H1 (cell line): Measurements from ENCODE around the gene PAQR4. TPM values are rescaled to one million over a fixed set of nuclear protein-coding genes. Genes with fewer than 3 reads are reported as not detected.

Experiments
- CTCF ChIA-PET: fragments of 300-600 bp; sonication (Branson Sonifier 250); formaldehyde crosslinking; loops from one replicate; lab custom pipeline; 2021; ENCODE audit not compliant: partially characterized antibody; lab: Charles Lee
- POLR2A ChIA-PET: fragments of 300-600 bp; sonication (Branson Sonifier 250); formaldehyde crosslinking; loops from one replicate; lab custom pipeline; 2021; ENCODE audit warnings: inconsistent platforms; ENCODE audit not compliant: partially characterized antibody; lab: Charles Lee
- DNase-seq, 2 experiments: peaks; one replicate each; pipeline versions ENCODE4 v3.0.0 to v3.0.0-alpha.2; 2010 to 2022; ENCODE audit warnings: low spot score in 2 of 2, low read depth in 1 of 2, mixed read lengths in 1 of 2
- FAIRE-seq: peaks from 2 replicates; lab custom pipeline; 2011; peaks lifted over from hg19 to GRCh38; lab: Jason Lieb, UNC
- H2AFZ ChIP-seq: 2 replicates; pipeline ENCODE4 v1.8.1; 2012; ENCODE audit warnings: low read length, inconsistent platforms
- H2AK5ac ChIP-seq: 2 replicates; pipeline ENCODE4 v1.6.1; 2013; ENCODE audit warnings: low read depth, low read length
- H2BK120ac ChIP-seq: replicated peaks from 2 replicates; pipeline ENCODE3; 2013; ENCODE audit warnings: low read depth, low read length, inconsistent platforms
- H2BK12ac ChIP-seq: 2 replicates; pipeline ENCODE4 v1.6.1; 2013; ENCODE audit warnings: low read depth, low read length
- H2BK15ac ChIP-seq: 2 replicates; pipeline ENCODE4 v1.6.1; 2013; ENCODE audit warnings: low read length
- H2BK20ac ChIP-seq: 2 replicates; pipeline ENCODE4 v1.6.1; 2013; ENCODE audit warnings: low read length
- H2BK5ac ChIP-seq: 2 replicates; pipeline ENCODE4 v1.6.1; 2013; ENCODE audit warnings: low read depth, low read length
- H3K14ac ChIP-seq: 2 replicates; pipeline ENCODE4 v1.6.1; 2013; ENCODE audit warnings: inconsistent platforms; ENCODE audit not compliant: insufficient read length
- H3K18ac ChIP-seq: 2 replicates; pipeline ENCODE4 v1.6.1; 2013; ENCODE audit warnings: low read length; ENCODE audit errors: extremely low read depth
- H3K23ac ChIP-seq: 2 replicates; pipeline ENCODE4 v1.6.1; 2013; ENCODE audit warnings: inconsistent platforms; ENCODE audit not compliant: insufficient read length
- H3K23me2 ChIP-seq: 2 replicates; pipeline ENCODE4 v1.6.1; 2013; ENCODE audit warnings: low read depth, low read length
- H3K27ac ChIP-seq: 2 replicates; pipeline ENCODE4 v1.6.1; 2011; ENCODE audit warnings: low read depth, low read length, inconsistent platforms
- H3K27me3 ChIP-seq, 4 experiments: replicated peaks in 1 of 4; 1 replicate in 1 of 4; 2 replicates in 3 of 4; pipeline versions ENCODE4 v1.6.1 to v1.8.1; 2011 to 2013; ENCODE audit warnings: low read length in 3 of 4, mild to moderate bottlenecking in 3 of 4, inconsistent platforms in 2 of 4, mixed read lengths in 2 of 4, moderate library complexity in 1 of 4; ENCODE audit not compliant: control insufficient read depth in 3 of 4, insufficient read depth in 3 of 4; ENCODE audit errors: extremely low read depth in 1 of 4
- H3K36me3 ChIP-seq, 4 experiments: 2 replicates each; pipeline versions ENCODE4 v1.6.1 to v1.8.1; 2011 to 2013; ENCODE audit warnings: mild to moderate bottlenecking in 4 of 4, low read length in 3 of 4, moderate library complexity in 2 of 4, control low read depth in 1 of 4, inconsistent platforms in 1 of 4; ENCODE audit not compliant: insufficient read depth in 4 of 4, control insufficient read depth in 2 of 4
- H3K4ac ChIP-seq: replicated peaks from 2 replicates; pipeline ENCODE3; 2013; ENCODE audit warnings: low read length, low read depth, mixed read lengths, inconsistent platforms; ENCODE audit not compliant: insufficient read length
- H3K4me1 ChIP-seq, 4 experiments: replicated peaks in 1 of 4; 1 replicate in 1 of 4; 2 replicates in 3 of 4; pipeline versions ENCODE4 v1.6.1 to v1.8.1; 2011 to 2013; ENCODE audit warnings: low read length in 3 of 4, inconsistent platforms in 2 of 4, mixed read lengths in 1 of 4; ENCODE audit not compliant: insufficient read depth in 4 of 4, control insufficient read depth in 3 of 4
- H3K4me2 ChIP-seq, 2 experiments: 2 replicates each; pipeline versions ENCODE4 v1.6.1 to v1.8.1; 2011 to 2013; ENCODE audit warnings: low read depth in 2 of 2, low read length in 2 of 2, control low read depth in 1 of 2, inconsistent platforms in 1 of 2, mild to moderate bottlenecking in 1 of 2; ENCODE audit not compliant: insufficient read depth in 1 of 2
- H3K4me3 ChIP-seq, 4 experiments: fragments of 200-600, 300-600 bp in 1 of 4; sonication (generic), shearing (Covaris generic), sonication (Bioruptor Twin) in 1 of 4; 2 replicates each; pipeline versions ENCODE4 v1.5.1 to v1.8.1; 2011 to 2016; ENCODE audit warnings: low read length in 4 of 4, low read depth in 3 of 4, control low read depth in 2 of 4, inconsistent platforms in 2 of 4, mild to moderate bottlenecking in 2 of 4, mixed read lengths in 1 of 4, moderate library complexity in 1 of 4; ENCODE audit not compliant: insufficient read depth in 2 of 4; ENCODE audit errors: extremely low read depth in 1 of 4
- H3K56ac ChIP-seq: replicated peaks from 2 replicates; pipeline ENCODE3; 2013; ENCODE audit warnings: low read depth, mild to moderate bottlenecking, mixed read lengths, low read length, inconsistent platforms; ENCODE audit not compliant: insufficient read length
- H3K79me1 ChIP-seq: 2 replicates; pipeline ENCODE4 v1.6.1; 2013; ENCODE audit warnings: low read depth, low read length, control low read depth
- H3K79me2 ChIP-seq, 2 experiments: 2 replicates each; pipeline versions ENCODE4 v1.6.1 to v1.8.1; 2012 to 2013; ENCODE audit warnings: low read length in 2 of 2, mild to moderate bottlenecking in 2 of 2, inconsistent platforms in 1 of 2; ENCODE audit not compliant: insufficient read depth in 2 of 2, control insufficient read depth in 1 of 2
- H3K9ac ChIP-seq, 4 experiments: replicated peaks in 1 of 4; 1 replicate in 1 of 4; 2 replicates in 3 of 4; pipeline versions ENCODE4 v1.6.1 to v1.8.1; 2011 to 2013; ENCODE audit warnings: low read depth in 3 of 4, low read length in 3 of 4, control low read depth in 2 of 4, mild to moderate bottlenecking in 2 of 4, moderate library complexity in 2 of 4, inconsistent platforms in 1 of 4; ENCODE audit errors: extremely low read depth in 1 of 4
- H3K9me3 ChIP-seq, 2 experiments: 2 replicates each; pipeline versions ENCODE4 v1.6.1 to v1.8.1; 2012 to 2013; ENCODE audit warnings: mild to moderate bottlenecking in 2 of 2, moderate library complexity in 2 of 2, control low read depth in 1 of 2, inconsistent platforms in 1 of 2, low read depth in 1 of 2, low read length in 1 of 2, mixed read lengths in 1 of 2; ENCODE audit not compliant: insufficient read depth in 2 of 2
- H4K20me1 ChIP-seq, 2 experiments: replicated peaks in 1 of 2; 2 replicates each; pipeline versions ENCODE3 to v1.8.1; 2011 to 2013; ENCODE audit warnings: inconsistent platforms in 2 of 2, low read length in 2 of 2, mild to moderate bottlenecking in 1 of 2; ENCODE audit not compliant: insufficient read depth in 2 of 2, control insufficient read depth in 1 of 2
- H4K5ac ChIP-seq: 2 replicates; pipeline ENCODE4 v1.6.1; 2013; ENCODE audit warnings: low read length, low read depth, mixed read lengths, inconsistent platforms; ENCODE audit not compliant: insufficient read length
- H4K8ac ChIP-seq: 2 replicates; pipeline ENCODE4 v1.8.0; 2013; ENCODE audit warnings: mild to moderate bottlenecking, moderate library complexity, low read length, inconsistent platforms; ENCODE audit not compliant: insufficient read depth; ENCODE audit errors: extremely low read depth
- H4K91ac ChIP-seq: replicated peaks from 2 replicates; pipeline ENCODE3; 2013; ENCODE audit warnings: low read length, mixed read lengths, inconsistent platforms; ENCODE audit not compliant: insufficient read length
- BRCA1 ChIP-seq: IDR thresholded peaks from 2 replicates; pipeline ENCODE4 v1.6.1; 2012; ENCODE audit warnings: low read depth, low read length, improper control_type of control experiment
- FOSL1 ChIP-seq: IDR thresholded peaks from 2 replicates; pipeline ENCODE4 v1.6.1; 2011; ENCODE audit warnings: mild to moderate bottlenecking, low read depth, low read length, moderate library complexity; ENCODE audit not compliant: insufficient read depth
- GTF2F1 ChIP-seq: IDR thresholded peaks from 2 replicates; pipeline ENCODE4 v1.6.1; 2012; ENCODE audit warnings: low read depth, low read length, improper control_type of control experiment, borderline replicate concordance
- RBBP5 ChIP-seq: IDR thresholded peaks from 2 replicates; pipeline ENCODE4 v1.7.1; 2012; ENCODE audit warnings: low read depth, mild to moderate bottlenecking, inconsistent platforms, low read length, moderate library complexity, borderline replicate concordance
- SIN3A ChIP-seq, 2 experiments: IDR thresholded peaks in 1 of 2; conservative IDR thresholded peaks in 1 of 2; 2 replicates each; pipeline ENCODE4 v1.6.1; 2011 to 2012; ENCODE audit warnings: low read length in 2 of 2, improper control_type of control experiment in 1 of 2, low read depth in 1 of 2, mild to moderate bottlenecking in 1 of 2
- SIRT6 ChIP-seq: IDR thresholded peaks from one replicate; pipeline ENCODE4 v1.7.1; 2012; ENCODE audit warnings: low read length, inconsistent platforms
- SP2 ChIP-seq: IDR thresholded peaks from 2 replicates; pipeline ENCODE4 v1.6.1; 2012; ENCODE audit warnings: mild to moderate bottlenecking, low read length, inconsistent platforms
- SRF ChIP-seq: IDR thresholded peaks from 2 replicates; pipeline ENCODE4 v1.6.1; 2011; ENCODE audit warnings: mild to moderate bottlenecking, low read depth, low read length, moderate library complexity
- TAF1 ChIP-seq: IDR thresholded peaks from 2 replicates; pipeline ENCODE4 v1.6.1; 2011; ENCODE audit warnings: mild to moderate bottlenecking, low read depth, low read length
- TEAD4 ChIP-seq: IDR thresholded peaks from 2 replicates; pipeline ENCODE4 v1.6.1; 2012; ENCODE audit warnings: low read depth, low read length, inconsistent platforms, mixed read lengths
- WGBS, 2 experiments: shearing (Covaris generic) in 1 of 2; methylation state at CpG; one replicate each; pipeline versions ENCODE4 v1.1.6 to v1.1.7; 2013 to 2015; ENCODE audit warnings: low lambda C conversion rate in 2 of 2, mixed read lengths in 2 of 2, inconsistent platforms in 1 of 2, low coverage in 1 of 2, missing lambda C conversion rate in 1 of 2; ENCODE audit not compliant: insufficient replicate concordance in 2 of 2, insufficient coverage in 1 of 2, insufficient read length in 1 of 2; ENCODE audit errors: extremely low coverage in 1 of 2, missing lambda C conversion rate in 1 of 2; 5-methylcytosine and 5-hydroxymethylcytosine counted together
- polyA plus RNA-seq, 7 experiments: library from polyadenylated mRNA; depleted of rRNA in 3 of 7; stranded (reverse) in 5 of 7; unstranded in 2 of 7; fragments of >200 nt in 5 of 7; fragments of 200-250 nt in 2 of 7; gene quantifications; 1 replicate in 5 of 7; 2 replicates in 1 of 7; 4 replicates in 1 of 7; pipeline versions ENCODE4 v1.2.1 to v1.2.3, GENCODE V29; 2011 to 2013; ENCODE audit warnings: missing spikeins in 2 of 7, mixed read lengths in 2 of 7
- total RNA-seq: library from RNA; stranded (reverse); fragmentation: NEBNext Ultra II Directional; extraction: Animal tissue kit (Norgen Biotek cat#: 25700); gene quantifications from 2 replicates; pipeline ENCODE4 v1.2.1, GENCODE V29; 2021
- TF ChIP-seq, protein P1 (sequence below): IDR thresholded peaks from 2 replicates; pipeline ENCODE4 v1.6.1; 2012; ENCODE audit warnings: low read length, inconsistent platforms

PAQR4 gene
- total and polyA plus RNA-seq, 2 of the 8 experiments (the other 6 are each of a cell fraction or from before 2014, with no cell fraction given), result 28.2 to 34.6 TPM

DNA sequence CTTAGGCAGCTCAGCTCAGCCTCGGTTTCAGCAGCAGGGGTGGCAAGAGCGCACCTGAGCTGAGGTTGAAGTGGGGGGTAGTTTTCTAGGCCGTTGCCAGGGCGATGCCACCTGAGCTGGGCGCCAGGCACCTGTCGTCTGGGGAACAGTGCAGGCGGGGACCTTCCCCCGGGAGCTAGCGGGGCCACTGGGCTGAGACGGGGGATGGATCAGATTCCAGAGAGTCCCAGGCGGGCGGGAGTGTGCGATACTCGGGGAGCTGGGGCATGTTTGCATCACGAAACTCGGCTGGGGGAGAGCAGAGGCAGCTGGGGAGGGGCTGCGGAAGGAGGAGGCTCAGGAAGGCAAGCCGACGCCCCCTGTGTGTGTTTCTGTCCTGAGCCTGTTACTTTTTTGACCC is 43.1 kb downstream of the PAQR4 start:
- peak overlapping the region; percentile 32 to 58 (median 46) for H3K4me3 ChIP-seq
- peak overlapping the region; percentile 80; the same call in 1 of the 2 replicates for H2BK20ac ChIP-seq
- H3K14ac ChIP-seq, result no peak overlapping the region
- FAIRE-seq, result no peak
- peaks cover 33% of the 10 kb centered on the region for H3K23me2 ChIP-seq
- H3K23ac ChIP-seq, result no peak overlapping the region
- H3K18ac ChIP-seq, result peak overlapping the region; percentile 96
- H4K5ac ChIP-seq, result no peak overlapping the region
- H3K9ac ChIP-seq, result peak overlapping the region in 1 of 4 experiments; percentile 9; a peak in 2 of 7 replicates
- no peak overlapping the region for H3K27ac ChIP-seq
- peak overlapping the region; percentile 92; the same call in 1 of the 2 replicates for H2AK5ac ChIP-seq
- H2BK15ac ChIP-seq, result no peak overlapping the region
- peak overlapping the region; percentile 43 for H4K8ac ChIP-seq
- H3K9me3 ChIP-seq, result no peaks in the 10 kb centered on the region
- peaks cover 6 to 20% (median 12%) of the 10 kb centered on the region in 4 experiments; a peak in 7 of 8 replicates for H3K36me3 ChIP-seq
- peak overlapping the region; percentile 69 for H3K4ac ChIP-seq
- H2AFZ ChIP-seq, result no peak overlapping the region
- H3K79me2 ChIP-seq, result peaks cover 8 to 24% of the 10 kb centered on the region in 2 experiments
- peak in 1 of 2 experiments; percentile 81 for DNase-seq
- peak overlapping the region; percentile 52 for H2BK5ac ChIP-seq
- H3K79me1 ChIP-seq, result peaks cover 11% of the 10 kb centered on the region; the same call in 1 of the 2 replicates
- peaks cover 17 to 70% (median 57%) of the 10 kb centered on the region in 4 experiments for H3K4me1 ChIP-seq
- POLR2A ChIA-PET, result interaction anchor here (0.6 to 35.7 kb wide), 22 partner anchors 5 to 135 kb away, joined by 3 to 1808 read pairs (median 4); partner anchors contain the start of genes BICDL2, CLDN6, CLDN9 and HCFC1R1
- H4K91ac ChIP-seq, result peak overlapping the region; percentile 34
- H3K56ac ChIP-seq, result no peak overlapping the region
- H2BK12ac ChIP-seq, result peak overlapping the region; percentile 84; the same call in 1 of the 2 replicates
- H4K20me1 ChIP-seq, result peaks cover 16 to 31% of the 10 kb centered on the region in 2 experiments
- no peaks in the 10 kb centered on the region; a peak in 1 of 7 replicates for H3K27me3 ChIP-seq
- WGBS, 2 experiments, result 7% methylated on average over 16 of the region's 19 CpGs; no CpG with 5 or more reads in 1 of the 2 experiments
- H2BK120ac ChIP-seq, result no peak overlapping the region
- peak overlapping the region; percentile 80 for H3K4me2 ChIP-seq
- CTCF ChIA-PET, result interaction anchor here (0.6 to 17.3 kb wide), 7 partner anchors 8 to 137 kb away, joined by 3 to 639 read pairs (median 4); partner anchors contain the start of genes BICDL2, CLDN6, HCFC1R1 and KREMEN2
- TF ChIP-seq TAF1 (no peak; the same call in 1 of the 2 replicates), BRCA1 (no peak), TEAD4 (no peak), FOSL1 (no peak), SP2 (no peak), SRF (no peak), GTF2F1 (no peak), RBBP5 (peak; percentile 46), SIRT6 (no peak), SIN3A (conservative IDR thresholded peaks at IDR 0.05 in 1 of 2, IDR thresholded peaks at IDR 0.05 in 1 of 2; ENCODE audit: low read depth in 1 of 2, low read length in 2 of 2) (peak in 1 of 2 experiments; percentile 15; a peak in 1 of 4 replicates)
- TF ChIP-seq, protein P1, sequence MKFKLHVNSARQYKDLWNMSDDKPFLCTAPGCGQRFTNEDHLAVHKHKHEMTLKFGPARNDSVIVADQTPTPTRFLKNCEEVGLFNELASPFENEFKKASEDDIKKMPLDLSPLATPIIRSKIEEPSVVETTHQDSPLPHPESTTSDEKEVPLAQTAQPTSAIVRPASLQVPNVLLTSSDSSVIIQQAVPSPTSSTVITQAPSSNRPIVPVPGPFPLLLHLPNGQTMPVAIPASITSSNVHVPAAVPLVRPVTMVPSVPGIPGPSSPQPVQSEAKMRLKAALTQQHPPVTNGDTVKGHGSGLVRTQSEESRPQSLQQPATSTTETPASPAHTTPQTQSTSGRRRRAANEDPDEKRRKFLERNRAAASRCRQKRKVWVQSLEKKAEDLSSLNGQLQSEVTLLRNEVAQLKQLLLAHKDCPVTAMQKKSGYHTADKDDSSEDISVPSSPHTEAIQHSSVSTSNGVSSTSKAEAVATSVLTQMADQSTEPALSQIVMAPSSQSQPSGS, result no peak
